Kidney (tissue), 14 donors: ENCODE measurements around the gene HSPB7. TPM values are rescaled to one million over a fixed set of nuclear protein-coding genes. Genes with fewer than 3 reads are reported as not detected.

ENCODE experiments used
- DNase-seq, 5 donors: peaks; one replicate each; pipeline ENCODE4 v3.0.0-alpha.2; 2013 to 2020
- FAIRE-seq: peaks from 2 replicates; lab custom pipeline; 2012; peaks lifted over from hg19 to GRCh38; lab: Jason Lieb, UNC
- H3K27ac ChIP-seq, 2 donors: one replicate each; pipeline ENCODE4 v1.7.0; 2013; ENCODE audit warnings: low read depth in 2 of 2, low read length in 2 of 2, inconsistent platforms in 1 of 2
- H3K27me3 ChIP-seq: one replicate; pipeline ENCODE4 v1.7.1; 2013; ENCODE audit warnings: low read length, inconsistent platforms; ENCODE audit not compliant: control insufficient read depth, insufficient read depth
- H3K36me3 ChIP-seq, 3 donors: one replicate each; pipeline versions ENCODE4 v1.7.0 to v1.7.1; 2013; ENCODE audit warnings: low read length in 3 of 3, control low read depth in 1 of 3, inconsistent platforms in 1 of 3; ENCODE audit not compliant: insufficient read depth in 3 of 3, control insufficient read depth in 2 of 3
- H3K4me1 ChIP-seq, 3 donors: one replicate each; pipeline versions ENCODE4 v1.7.0 to v1.7.1; 2013; ENCODE audit warnings: low read length in 3 of 3, inconsistent platforms in 1 of 3, low read depth in 1 of 3; ENCODE audit not compliant: control insufficient read depth in 2 of 3, insufficient read depth in 2 of 3
- H3K4me3 ChIP-seq, 3 donors: one replicate each; pipeline versions ENCODE4 v1.7.0 to v1.8.1; 2013; ENCODE audit warnings: low read length in 3 of 3, control low read depth in 1 of 3, inconsistent platforms in 1 of 3
- H3K9ac ChIP-seq, 3 donors: one replicate each; pipeline versions ENCODE4 v1.7.0 to v1.7.1; 2013; ENCODE audit warnings: low read length in 3 of 3, control low read depth in 1 of 3, inconsistent platforms in 1 of 3
- H3K9me3 ChIP-seq, 3 donors: one replicate each; pipeline versions ENCODE4 v1.7.0 to v1.7.1; 2013; ENCODE audit warnings: low read length in 3 of 3, control low read depth in 1 of 3, inconsistent platforms in 1 of 3; ENCODE audit not compliant: control insufficient read depth in 2 of 3, insufficient read depth in 1 of 3
- CTCF ChIP-seq: IDR thresholded peaks from 3 replicates; pipeline ENCODE4 v1.5.1; 2012; ENCODE audit warnings: mild to moderate bottlenecking, moderate library complexity, borderline replicate concordance; ENCODE audit not compliant: insufficient read depth; ENCODE audit errors: extremely low read depth
- intact Hi-C: fragments of 100-400 bp; cut with DNase I; formaldehyde crosslinking; loops from one replicate; pipeline ENCODE4 v1.11.1; 2022
- polyA plus RNA-seq: library from polyadenylated mRNA; stranded (reverse); fragments of 350-450 nt; fragmentation: Illumina TruSeq; extraction: RNeasy Lipid Tissue Mini Kit (QIAGEN cat#74804); gene quantifications from one replicate; pipeline ENCODE4 v1.2.3, GENCODE V29; 2014; ENCODE audit warnings: low read depth, low replicate concordance; ENCODE audit not compliant: insufficient read depth
- total RNA-seq: library from RNA; stranded (reverse); fragmentation: NEBNext Ultra II Directional; extraction: Animal tissue kit (Norgen Biotek cat#: 25700); gene quantifications from one replicate; pipeline ENCODE4 v1.2.1, GENCODE V29; 2021
- donor health status: control.
- donor health status: control.
- donor health status: control.
- donor health status: control.
- donor health status: control.
- donor health status: DM: yes; HTN: yes; CAD: no.
- donor health status: Normal renal cell carcinoma (clear cell type).

HSPB7 gene
- total and polyA plus RNA-seq, 2 donors from 2014 or later = 17.0 to 29.1 TPM

DNA sequence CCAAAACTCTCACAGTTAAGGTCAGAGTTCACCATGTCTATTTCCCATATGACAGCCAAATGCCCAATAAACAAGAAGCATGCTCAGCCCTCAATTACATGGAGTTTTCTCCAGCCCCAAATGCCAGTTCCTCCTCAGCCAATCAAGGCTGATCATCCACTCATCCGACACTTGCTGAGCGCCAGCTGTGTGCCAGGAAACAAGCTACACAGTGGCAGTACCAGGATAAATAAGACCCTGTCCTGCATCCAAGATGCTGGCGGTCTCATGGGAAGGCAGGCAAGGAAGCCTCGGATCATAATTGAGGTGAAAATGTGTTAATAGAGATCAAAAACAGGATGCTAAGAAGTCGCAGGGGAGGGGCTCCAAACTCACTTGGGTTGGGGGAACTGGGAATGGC lies 49.7 kb downstream of the HSPB7 start:
- intact Hi-C loops = no loop called here
- Histone ChIP-seq H3K4me1 (peaks cover 0 to 7% (median 2%) of the 10 kb centered on the region in 3 donors), H3K4me3 (no peak overlapping the region), H3K9ac (no peak overlapping the region), H3K9me3 (no peaks in the 10 kb centered on the region), H3K27ac (no peak overlapping the region), H3K27me3 (no peaks in the 10 kb centered on the region), H3K36me3 (peaks cover 0 to 12% (median 3%) of the 10 kb centered on the region in 3 donors)
- DNase-seq = no peak
- TF ChIP-seq CTCF = no peak
- no peak for FAIRE-seq

DNA sequence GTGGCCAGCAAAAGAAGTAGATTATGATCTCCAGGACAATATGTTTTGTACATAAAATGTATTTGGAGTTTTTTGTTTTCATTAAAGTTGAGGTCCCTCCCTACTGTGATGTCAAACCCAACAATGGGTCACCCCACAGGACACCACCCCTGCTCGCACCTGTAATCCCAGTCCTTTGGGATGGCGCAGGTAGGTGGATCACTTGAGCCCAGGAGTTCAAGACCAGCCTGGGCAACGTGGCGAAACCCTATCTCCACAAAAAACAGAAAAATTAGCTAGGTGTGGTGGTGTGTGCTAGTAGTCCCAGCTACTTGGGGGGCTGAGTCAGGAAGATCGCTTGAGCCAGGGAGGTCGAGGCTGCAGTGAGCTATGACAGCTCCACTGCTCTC lies 50.9 kb downstream of the HSPB7 start:
- H3K27me3 ChIP-seq = no peaks in the 10 kb centered on the region
- peaks cover 0 to 7% (median 2%) of the 10 kb centered on the region in 3 donors for H3K4me1 ChIP-seq
- H3K36me3 ChIP-seq = peaks cover 0 to 5% (median 0%) of the 10 kb centered on the region in 3 donors
- no peak for DNase-seq
- intact Hi-C loops = no loop called here
- no peak for FAIRE-seq
- H3K4me3 ChIP-seq = no peak overlapping the region
- H3K9ac ChIP-seq = no peak overlapping the region
- H3K27ac ChIP-seq = no peak overlapping the region
- H3K9me3 ChIP-seq = no peaks in the 10 kb centered on the region
- no peak for TF ChIP-seq CTCF

DNA sequence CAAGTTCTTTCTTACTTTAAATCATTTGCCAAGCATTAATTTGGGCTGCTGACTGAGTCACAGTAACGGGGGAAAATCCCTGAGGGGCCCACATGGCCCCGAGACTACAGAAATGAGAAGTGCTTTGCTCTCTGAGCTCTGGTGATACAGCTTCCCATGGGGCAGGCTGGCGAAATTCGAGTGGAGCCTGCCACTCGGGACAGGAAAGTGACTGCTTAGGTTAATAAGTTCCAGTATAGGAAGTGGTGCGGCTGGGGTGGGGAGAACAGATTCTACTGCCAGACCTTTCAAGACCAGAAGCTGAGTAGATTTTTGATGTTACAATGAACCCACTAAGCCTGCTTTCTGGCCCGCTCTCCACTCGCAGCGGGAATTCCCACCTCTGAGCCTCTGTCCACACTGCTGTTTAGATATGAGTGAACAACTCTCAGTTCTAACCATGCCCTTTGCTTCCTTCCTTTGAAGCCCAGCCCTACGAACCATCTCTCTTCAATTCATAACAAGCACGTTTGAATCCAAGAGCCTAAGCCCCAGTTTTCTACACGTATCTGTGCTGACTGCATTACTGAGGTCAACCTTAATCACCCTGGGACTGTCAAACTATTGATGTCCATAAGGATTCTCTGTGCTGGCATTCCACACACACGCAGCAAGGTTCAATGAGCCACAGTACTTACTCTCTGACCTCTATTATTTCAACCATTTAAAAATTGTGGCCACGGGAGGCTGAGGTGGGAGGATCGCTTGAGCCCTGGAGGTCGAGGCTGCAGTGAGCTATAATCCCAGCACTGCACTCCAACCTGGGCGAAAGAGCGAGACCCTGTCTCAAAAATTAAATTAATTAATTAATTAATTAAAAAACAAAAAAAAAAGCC lies 51.5 kb downstream of the HSPB7 start:
- H3K9ac ChIP-seq = peak overlapping the region in 1 of 3 donors; percentile 36
- H3K36me3 ChIP-seq = peaks cover 0 to 4% (median 0%) of the 10 kb centered on the region in 3 donors
- TF ChIP-seq CTCF = no peak
- peak overlapping the region; percentile 49 to 55 for H3K27ac ChIP-seq
- intact Hi-C loops = no loop called here
- no peaks in the 10 kb centered on the region for H3K27me3 ChIP-seq
- no peaks in the 10 kb centered on the region for H3K9me3 ChIP-seq
- H3K4me1 ChIP-seq = peaks cover 0 to 7% (median 2%) of the 10 kb centered on the region in 3 donors
- H3K4me3 ChIP-seq = peak overlapping the region in 1 of 3 donors; percentile 29
- DNase-seq (peak in 1 of 5 donors; percentile 66), FAIRE-seq (no peak)
